ENCODE results near the gene EFNA5.
"Not testable (repeated sequence)": the region's sequence is repeated elsewhere in the genome, so short reads cannot be mapped to it uniquely, and the experiment has no call there.

The EFNA5 gene

DNA sequence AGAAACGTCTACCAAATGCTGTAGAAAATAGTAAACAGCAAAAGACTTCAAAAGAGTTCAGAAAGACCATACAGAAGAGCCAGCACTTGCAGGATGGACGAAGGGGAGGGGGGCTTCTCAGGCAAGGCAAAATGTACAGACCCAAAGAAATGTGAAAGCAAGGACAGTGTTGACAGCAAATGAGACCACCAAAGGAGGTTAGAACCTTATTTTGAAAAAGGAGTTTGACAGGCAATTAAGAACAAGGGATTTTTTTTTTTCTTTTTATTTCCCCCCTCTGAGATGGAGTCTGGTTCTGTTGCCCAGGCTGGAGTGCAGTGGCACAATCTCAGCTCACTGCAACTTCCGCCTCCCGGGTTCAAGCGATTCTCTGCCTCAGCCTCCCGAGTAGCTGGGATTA, 223.2 kb downstream of the EFNA5 start:
- no peak for DNase-seq

DNA sequence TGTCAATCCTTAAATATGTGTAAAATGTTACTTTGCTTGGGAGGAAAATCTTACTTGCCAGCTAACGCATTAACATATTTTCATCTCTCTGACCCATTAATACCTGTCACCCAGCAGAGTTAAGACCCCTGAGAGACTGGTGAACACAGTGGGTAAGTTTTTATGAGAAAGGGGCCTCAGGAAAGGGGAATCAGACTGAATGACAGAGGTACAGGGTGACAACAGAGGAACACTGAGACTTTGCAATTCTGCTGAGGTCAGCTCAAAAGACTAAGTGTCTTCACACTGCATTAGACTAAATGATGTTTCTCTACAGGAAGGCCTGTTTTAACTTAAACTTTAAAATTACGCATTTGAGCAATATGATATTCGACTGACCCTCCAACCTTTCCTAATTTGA, 223.8 kb downstream of the EFNA5 start:
- no peak for DNase-seq

- DNase-seq = no peak
These were observed 226.4 kb downstream of the EFNA5 start for GRCh38 chr5:107444300-107444699.

- no peak for DNase-seq
These were observed 226.8 kb downstream of the EFNA5 start for GRCh38 chr5:107443897-107444296.

GRCh38 chr5:107442452-107442851, 228.3 kb downstream of the EFNA5 start:
- no peak for DNase-seq

DNA sequence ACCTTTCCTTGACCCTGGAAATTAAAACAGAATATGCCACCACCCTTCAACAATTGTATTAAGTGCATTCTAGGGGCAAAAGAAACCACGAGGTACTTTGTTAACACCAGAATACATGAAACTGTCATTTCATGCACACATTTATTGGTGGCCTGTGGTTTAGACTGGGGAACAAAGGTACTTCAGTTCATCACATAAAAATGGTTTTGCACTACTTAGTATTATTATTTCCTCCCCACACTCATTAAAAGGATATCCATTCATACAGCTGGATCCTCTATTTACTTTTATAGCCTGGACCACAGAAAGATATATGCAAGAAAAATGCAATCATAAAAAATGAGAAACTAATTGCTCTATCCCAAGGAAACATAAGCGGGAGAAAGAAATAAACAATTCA, 230.9 kb downstream of the EFNA5 start:
- no peak for DNase-seq

GRCh38 chr5:107437986-107438510, 232.7 kb downstream of the EFNA5 start:
- DNase-seq = no peak

- DNase-seq = no peak
These were observed 233.6 kb downstream of the EFNA5 start for GRCh38 chr5:107437154-107437553.

- DNase-seq = no peak
These were observed 234.5 kb downstream of the EFNA5 start for GRCh38 chr5:107436201-107436600.

GRCh38 chr5:107435061-107435460, 235.7 kb downstream of the EFNA5 start:
- DNase-seq = no peak

DNA sequence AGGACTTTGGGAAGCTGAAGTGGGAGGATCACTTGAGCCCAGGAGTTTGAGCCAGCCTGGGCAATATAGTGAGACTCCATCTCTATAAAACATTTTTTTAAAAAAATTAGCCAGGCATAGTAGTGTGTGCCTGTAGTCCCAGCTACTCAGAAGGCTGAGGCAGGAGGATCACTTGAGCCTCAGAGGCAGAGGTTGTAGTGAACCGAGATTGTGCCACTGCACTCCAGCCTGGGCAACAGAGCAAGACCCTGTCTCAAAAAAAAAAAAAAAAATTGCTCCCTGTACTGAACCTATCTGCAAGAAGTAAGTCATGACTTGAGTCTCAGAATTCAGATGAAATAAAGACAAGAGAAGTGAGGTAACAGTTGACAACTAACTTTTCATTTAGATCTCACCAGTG, 237.1 kb downstream of the EFNA5 start:
- DNase-seq = not testable (repeated sequence)

- no peak for DNase-seq
These were observed 238.7 kb downstream of the EFNA5 start for GRCh38 chr5:107431998-107432397.

GRCh38 chr5:107431536-107431935, 239.2 kb downstream of the EFNA5 start:
- no peak for DNase-seq

DNA sequence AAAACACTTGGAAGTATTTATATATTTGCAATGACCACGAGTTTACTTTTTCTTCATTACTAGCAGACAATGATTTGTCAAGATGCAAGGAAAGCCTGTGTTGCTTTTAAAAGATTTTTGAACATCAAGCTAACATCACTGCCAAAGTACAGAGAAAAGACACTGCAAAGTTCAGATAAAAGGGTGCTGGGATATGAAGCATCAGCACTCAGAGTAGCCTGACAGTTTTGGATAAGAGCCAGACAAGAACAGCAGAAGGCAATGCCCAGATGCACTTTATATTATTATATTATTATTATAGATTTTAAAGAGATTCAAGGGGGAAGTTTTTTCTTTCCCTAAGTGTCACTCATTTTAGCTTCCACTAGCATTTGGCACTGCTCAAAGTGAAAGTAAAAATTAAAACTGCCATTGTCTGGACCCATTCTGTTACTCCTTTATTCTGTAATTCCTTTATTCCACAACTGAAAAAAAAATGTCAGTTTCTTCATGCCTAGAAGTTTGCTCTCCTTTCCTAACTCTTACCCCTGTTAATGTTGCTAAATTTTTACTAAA, 240.6 kb downstream of the EFNA5 start:
- no peak for DNase-seq

- DNase-seq = no peak
These were observed 242.4 kb downstream of the EFNA5 start for GRCh38 chr5:107428303-107428813.

- no peak for DNase-seq
These were observed 243.9 kb downstream of the EFNA5 start for GRCh38 chr5:107426872-107427271.

DNA sequence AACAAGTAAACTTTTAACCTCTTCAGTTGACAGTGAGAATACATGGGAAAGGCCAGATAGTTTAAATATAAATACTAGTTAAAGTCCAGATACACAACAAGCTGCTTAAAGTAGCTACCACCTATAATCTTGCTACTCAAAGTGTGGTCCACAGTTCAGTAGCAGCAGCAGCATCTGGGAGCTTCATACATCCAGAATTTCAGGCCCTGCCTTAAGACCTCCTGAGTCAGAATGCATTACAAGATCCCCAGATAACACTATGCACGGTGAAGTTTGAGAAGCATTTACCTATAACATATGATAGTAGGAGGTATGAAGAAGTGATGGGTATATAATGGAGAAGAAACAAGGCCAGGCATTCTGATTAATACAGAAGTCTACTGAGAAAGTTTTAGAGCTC, 244.5 kb downstream of the EFNA5 start:
- no peak for DNase-seq

GRCh38 chr5:107425541-107426031, 245.2 kb downstream of the EFNA5 start:
- DNase-seq = no peak

- no peak for DNase-seq
These were observed 246.2 kb downstream of the EFNA5 start for GRCh38 chr5:107424491-107424890.

DNA sequence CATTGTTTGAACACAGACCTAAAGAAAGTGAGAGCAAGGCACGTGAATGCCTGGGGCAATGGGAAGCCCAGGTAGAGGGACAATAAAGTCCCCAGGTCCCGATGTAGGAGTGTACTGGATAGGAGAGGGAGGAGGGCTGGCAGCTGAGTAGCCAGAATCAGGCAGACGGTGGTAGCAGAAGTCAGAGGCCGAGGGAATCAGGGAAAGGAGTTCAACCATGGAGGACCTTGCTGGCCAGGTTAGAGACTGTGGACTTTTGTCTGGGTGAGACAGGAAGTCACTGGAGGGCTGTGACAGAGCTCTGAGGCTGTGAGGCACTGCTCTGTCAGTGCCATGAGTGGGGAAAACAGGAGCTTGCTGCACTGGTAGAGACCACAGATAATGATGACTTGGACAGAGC, 248.2 kb downstream of the EFNA5 start:
- DNase-seq = no peak

DNA sequence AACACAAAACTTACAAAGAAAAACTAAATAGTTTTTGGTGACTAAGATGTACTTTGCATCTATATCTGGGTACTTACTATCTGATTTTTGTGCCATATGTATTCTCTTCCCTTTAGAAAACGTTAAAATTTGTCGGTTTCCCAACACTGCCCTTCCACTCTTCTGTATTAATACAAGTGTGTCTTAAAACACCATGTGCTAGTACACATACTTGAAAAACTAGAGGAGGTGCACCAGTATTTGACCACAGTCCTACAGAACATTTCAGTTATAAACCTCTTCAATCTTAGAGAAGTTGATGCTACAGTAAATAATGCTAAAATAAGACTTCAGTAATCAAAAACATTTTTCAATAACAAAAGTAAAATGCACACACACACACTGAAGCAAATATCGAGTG, 251.2 kb downstream of the EFNA5 start:
- no peak for DNase-seq

DNA sequence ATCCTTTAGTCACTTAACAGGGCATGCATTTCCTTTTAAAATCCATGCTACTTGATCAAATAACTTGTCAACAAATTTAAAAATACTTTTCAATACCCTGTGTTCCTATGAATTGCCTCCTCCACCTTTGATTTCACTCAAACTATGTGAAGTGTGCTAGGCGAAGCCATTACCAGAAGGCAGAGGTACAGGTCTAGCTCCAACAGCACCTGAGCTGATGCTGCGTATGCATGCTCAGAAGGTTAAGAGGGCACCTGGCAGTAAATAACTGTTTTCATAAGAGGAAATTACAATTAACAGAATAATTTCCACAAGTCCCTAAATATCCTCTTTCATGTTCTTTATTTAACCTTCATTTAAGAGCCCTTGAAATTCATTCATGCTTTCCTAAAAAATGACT, 251.8 kb downstream of the EFNA5 start:
- no peak for DNase-seq

- no peak for DNase-seq
These were observed 252.7 kb downstream of the EFNA5 start for GRCh38 chr5:107418071-107418470.

DNA sequence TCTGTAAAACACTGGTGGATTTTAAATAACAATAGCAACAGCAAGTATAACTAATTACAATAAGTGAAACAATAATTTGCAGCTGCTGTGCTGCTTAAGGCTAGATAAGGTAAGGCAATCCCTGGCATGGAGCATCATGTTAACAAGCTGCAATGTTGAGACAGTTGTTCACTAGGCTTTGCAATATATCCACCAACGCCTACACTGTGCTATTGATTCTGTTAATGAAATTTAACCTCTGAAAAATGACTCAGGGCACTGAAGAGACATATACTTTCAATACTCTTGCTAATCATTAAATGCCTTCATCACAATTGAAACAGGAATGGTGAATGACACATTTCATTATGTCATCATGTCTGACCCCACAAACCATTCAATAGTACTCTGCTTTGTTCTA, 255.0 kb downstream of the EFNA5 start:
- DNase-seq = no peak

DNA sequence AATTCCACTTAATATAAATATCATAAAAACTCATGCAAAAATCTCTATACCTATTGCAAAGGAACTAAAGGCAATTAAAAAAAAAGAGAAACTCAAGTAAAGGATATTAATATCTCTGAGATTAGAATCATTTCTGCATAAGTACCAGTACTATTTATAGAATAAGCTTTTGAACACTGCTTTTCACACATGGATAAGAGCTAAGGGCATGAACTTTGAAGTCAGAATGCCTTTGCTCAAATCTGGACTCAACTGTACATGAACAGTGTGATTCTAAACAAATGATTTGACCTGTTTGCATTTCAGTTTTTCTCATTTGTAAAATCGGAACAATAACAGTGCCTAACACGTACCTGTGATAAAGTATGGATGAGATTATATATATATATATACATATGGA, 255.9 kb downstream of the EFNA5 start:
- no peak for DNase-seq
